ENCODE measurements around the gene KIF26A.

KIF26A gene

DNA sequence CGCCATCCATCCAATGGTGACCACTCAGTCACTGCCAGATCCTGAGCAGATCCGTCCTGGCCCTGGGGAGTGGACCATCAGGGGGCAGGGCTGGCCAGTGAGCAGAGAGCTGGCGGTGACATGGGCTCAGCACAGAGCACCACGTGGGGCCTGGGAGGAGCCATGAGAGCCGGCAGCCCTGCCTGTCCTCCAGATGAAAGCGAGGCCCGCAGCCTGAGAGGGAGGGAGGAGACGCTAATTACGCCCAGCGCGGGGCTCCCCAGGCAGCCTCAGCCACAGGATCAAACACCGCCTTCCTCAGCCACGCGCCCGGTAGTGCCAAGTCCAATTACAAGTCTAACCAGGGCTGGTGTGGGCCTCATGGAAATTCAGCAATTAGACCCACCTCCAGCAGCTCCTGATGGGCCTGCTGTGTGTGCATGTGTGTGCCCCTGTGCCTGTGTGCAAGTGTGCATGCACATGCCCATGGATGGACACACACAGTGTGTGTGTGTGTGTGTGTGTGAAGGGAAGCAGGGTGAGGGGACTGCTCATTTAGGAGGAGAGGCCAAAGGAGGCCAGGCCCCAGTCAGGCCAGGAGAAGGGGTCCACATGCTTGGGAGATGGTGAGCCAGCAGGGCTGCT is 68.0 kb downstream of the KIF26A start (continued):
- TF ChIP-seq, protein P1, sequence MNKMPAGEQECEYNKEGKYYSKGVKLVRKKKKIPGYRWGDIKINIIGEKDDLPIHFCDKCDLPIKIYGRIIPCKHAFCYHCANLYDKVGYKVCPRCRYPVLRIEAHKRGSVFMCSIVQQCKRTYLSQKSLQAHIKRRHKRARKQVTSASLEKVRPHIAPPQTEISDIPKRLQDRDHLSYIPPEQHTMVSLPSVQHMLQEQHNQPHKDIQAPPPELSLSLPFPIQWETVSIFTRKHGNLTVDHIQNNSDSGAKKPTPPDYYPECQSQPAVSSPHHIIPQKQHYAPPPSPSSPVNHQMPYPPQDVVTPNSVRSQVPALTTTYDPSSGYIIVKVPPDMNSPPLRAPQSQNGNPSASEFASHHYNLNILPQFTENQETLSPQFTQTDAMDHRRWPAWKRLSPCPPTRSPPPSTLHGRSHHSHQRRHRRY (tag by site-specific recombination; IDR thresholded peaks at IDR 0.05), result no peak
- TF ChIP-seq, protein P2, sequence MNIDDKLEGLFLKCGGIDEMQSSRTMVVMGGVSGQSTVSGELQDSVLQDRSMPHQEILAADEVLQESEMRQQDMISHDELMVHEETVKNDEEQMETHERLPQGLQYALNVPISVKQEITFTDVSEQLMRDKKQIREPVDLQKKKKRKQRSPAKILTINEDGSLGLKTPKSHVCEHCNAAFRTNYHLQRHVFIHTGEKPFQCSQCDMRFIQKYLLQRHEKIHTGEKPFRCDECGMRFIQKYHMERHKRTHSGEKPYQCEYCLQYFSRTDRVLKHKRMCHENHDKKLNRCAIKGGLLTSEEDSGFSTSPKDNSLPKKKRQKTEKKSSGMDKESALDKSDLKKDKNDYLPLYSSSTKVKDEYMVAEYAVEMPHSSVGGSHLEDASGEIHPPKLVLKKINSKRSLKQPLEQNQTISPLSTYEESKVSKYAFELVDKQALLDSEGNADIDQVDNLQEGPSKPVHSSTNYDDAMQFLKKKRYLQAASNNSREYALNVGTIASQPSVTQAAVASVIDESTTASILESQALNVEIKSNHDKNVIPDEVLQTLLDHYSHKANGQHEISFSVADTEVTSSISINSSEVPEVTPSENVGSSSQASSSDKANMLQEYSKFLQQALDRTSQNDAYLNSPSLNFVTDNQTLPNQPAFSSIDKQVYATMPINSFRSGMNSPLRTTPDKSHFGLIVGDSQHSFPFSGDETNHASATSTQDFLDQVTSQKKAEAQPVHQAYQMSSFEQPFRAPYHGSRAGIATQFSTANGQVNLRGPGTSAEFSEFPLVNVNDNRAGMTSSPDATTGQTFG (tag by site-specific recombination; IDR thresholded peaks at IDR 0.05; ENCODE audit: borderline replicate concordance), result no peak
- no peak for TF ChIP-seq SCRT2 (tag by site-specific recombination; IDR thresholded peaks at IDR 0.05)
- TF ChIP-seq KLF1 (tag by site-specific recombination; IDR thresholded peaks at IDR 0.05), result peak; percentile 89
- peak; percentile 29; the same call in 1 of the 2 replicates for TF ChIP-seq FEZF1 (tag by site-specific recombination; IDR thresholded peaks at IDR 0.05)
- peak; percentile 62 for TF ChIP-seq ZNF335 (tag by site-specific recombination; conservative IDR thresholded peaks at IDR 0.05)
- no peak for TF ChIP-seq ZNF626 (tag by site-specific recombination; IDR thresholded peaks at IDR 0.05)
- TF ChIP-seq, protein P3, sequence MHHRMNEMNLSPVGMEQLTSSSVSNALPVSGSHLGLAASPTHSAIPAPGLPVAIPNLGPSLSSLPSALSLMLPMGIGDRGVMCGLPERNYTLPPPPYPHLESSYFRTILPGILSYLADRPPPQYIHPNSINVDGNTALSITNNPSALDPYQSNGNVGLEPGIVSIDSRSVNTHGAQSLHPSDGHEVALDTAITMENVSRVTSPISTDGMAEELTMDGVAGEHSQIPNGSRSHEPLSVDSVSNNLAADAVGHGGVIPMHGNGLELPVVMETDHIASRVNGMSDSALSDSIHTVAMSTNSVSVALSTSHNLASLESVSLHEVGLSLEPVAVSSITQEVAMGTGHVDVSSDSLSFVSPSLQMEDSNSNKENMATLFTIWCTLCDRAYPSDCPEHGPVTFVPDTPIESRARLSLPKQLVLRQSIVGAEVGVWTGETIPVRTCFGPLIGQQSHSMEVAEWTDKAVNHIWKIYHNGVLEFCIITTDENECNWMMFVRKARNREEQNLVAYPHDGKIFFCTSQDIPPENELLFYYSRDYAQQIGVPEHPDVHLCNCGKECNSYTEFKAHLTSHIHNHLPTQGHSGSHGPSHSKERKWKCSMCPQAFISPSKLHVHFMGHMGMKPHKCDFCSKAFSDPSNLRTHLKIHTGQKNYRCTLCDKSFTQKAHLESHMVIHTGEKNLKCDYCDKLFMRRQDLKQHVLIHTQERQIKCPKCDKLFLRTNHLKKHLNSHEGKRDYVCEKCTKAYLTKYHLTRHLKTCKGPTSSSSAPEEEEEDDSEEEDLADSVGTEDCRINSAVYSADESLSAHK (tag by site-specific recombination; IDR thresholded peaks at IDR 0.05), result no peak
- no peak for TF ChIP-seq PRDM6 (tag by site-specific recombination; IDR thresholded peaks at IDR 0.05)
- no peak for TF ChIP-seq ZNF202 (tag by site-specific recombination; IDR thresholded peaks at IDR 0.05; ENCODE audit: borderline replicate concordance)
- TF ChIP-seq ZNF704 (tag by site-specific recombination; IDR thresholded peaks at IDR 0.05), result no peak
- peak; percentile 94 for TF ChIP-seq ZBTB8A (tag by site-specific recombination; IDR thresholded peaks at IDR 0.05)
- no peak for TF ChIP-seq ZNF514 (tag by site-specific recombination; IDR thresholded peaks at IDR 0.05)
- TF ChIP-seq MEIS1 (CRISPR knock-in tag; IDR thresholded peaks at IDR 0.05; ENCODE audit: borderline replicate concordance), result no peak
- peak; percentile 86 for TF ChIP-seq GLIS1 (tag by site-specific recombination; IDR thresholded peaks at IDR 0.05)
- peak; percentile 87 for TF ChIP-seq SP7 (tag by site-specific recombination; IDR thresholded peaks at IDR 0.05)
- no peak for TF ChIP-seq KLF10 (tag by site-specific recombination; IDR thresholded peaks at IDR 0.05)
- TF ChIP-seq, protein P4, sequence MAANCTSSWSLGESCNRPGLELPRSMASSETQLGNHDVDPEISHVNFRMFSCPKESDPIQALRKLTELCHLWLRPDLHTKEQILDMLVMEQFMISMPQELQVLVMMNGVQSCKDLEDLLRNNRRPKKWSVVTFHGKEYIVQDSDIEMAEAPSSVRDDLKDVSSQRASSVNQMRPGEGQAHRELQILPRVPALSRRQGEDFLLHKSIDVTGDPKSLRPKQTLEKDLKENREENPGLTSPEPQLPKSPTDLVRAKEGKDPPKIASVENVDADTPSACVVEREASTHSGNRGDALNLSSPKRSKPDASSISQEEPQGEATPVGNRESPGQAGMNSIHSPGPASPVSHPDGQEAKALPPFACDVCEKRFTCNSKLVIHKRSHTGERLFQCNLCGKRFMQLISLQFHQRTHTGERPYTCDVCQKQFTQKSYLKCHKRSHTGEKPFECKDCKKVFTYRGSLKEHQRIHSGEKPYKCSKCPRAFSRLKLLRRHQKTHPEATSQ (tag by site-specific recombination; IDR thresholded peaks at IDR 0.05), result no peak
- TF ChIP-seq, protein P5, sequence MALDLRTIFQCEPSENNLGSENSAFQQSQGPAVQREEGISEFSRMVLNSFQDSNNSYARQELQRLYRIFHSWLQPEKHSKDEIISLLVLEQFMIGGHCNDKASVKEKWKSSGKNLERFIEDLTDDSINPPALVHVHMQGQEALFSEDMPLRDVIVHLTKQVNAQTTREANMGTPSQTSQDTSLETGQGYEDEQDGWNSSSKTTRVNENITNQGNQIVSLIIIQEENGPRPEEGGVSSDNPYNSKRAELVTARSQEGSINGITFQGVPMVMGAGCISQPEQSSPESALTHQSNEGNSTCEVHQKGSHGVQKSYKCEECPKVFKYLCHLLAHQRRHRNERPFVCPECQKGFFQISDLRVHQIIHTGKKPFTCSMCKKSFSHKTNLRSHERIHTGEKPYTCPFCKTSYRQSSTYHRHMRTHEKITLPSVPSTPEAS (tag by site-specific recombination; IDR thresholded peaks at IDR 0.05), result 0 out of 2 replicates have a peak, but pooled peaks have one; percentile 55
- TF ChIP-seq ZFP37 (tag by site-specific recombination; IDR thresholded peaks at IDR 0.05), result no peak
- 0 out of 2 replicates have a peak, but pooled peaks have one; percentile 48 for TF ChIP-seq GLIS2 (tag by site-specific recombination; IDR thresholded peaks at IDR 0.05)
- TF ChIP-seq ZNF623 (tag by site-specific recombination; IDR thresholded peaks at IDR 0.05), result no peak
- no peak for TF ChIP-seq ZNF26 (tag by site-specific recombination; IDR thresholded peaks at IDR 0.05)
- no peak for TF ChIP-seq ZNF776 (tag by site-specific recombination; IDR thresholded peaks at IDR 0.05; ENCODE audit: borderline replicate concordance)
- TF ChIP-seq IKZF3 (tag by site-specific recombination; IDR thresholded peaks at IDR 0.05), result no peak
- TF ChIP-seq ZNF600 (tag by site-specific recombination; IDR thresholded peaks at IDR 0.05), result peak; percentile 11; the same call in 1 of the 2 replicates
- peak; percentile 68 for TF ChIP-seq EGR2 (tag by site-specific recombination; IDR thresholded peaks at IDR 0.05; ENCODE audit: low read depth)

Data from HEK293 (cell line).